ENCODE data around the gene HOGA1.
"Not testable (repeated sequence)": the region's sequence is repeated elsewhere in the genome, so short reads cannot be mapped to it uniquely, and the experiment has no call there.

Gene HOGA1

DNA sequence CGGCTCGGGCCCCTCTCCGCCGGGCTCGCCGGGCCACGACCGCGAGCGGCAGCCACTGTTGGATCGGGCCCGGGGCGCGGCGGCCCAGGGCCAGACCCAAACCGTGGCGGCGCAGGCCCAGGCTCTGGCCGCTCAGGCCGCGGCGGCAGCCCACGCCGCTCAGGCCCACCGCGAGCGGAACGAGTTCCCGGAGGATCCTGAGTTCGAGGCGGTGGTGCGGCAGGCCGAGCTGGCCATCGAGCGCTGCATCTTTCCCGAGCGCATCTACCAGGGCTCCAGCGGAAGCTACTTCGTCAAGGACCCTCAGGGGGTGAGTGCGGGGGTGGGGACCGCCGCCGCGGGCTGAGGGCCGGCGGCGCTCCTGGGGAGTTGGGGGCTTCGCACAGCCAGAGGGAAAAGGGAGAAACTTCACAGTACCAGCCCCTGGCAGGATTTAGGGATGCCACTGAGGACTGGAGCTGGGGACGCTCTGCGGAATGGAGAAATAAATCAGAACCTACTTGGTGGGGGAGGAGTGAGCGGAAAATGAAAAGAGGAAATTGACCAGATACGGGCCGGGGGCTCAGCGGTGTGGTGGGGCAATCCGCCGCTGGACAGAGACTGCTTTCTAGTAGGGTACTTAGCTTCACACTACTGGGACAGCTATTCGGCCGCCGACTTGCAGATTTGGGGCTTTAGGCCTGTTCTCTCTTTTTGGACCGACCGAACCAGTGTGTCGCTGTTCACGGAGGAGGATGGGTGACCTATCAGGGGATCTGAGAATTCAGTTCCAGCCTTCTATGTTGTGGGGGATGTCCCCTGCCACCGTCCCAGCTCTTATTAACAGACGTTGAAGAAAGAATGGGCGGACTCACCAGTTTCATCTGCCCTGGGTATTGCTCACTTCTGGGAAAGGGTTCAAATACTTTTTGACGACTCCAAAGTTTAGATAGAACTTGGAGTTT lies 57.0 kb downstream of the HOGA1 start:
- H3K4me1 ChIP-seq (ENCODE audit: insufficient read depth, low read length) = peaks cover 9% of the 10 kb centered on the region
- peak overlapping the region; percentile 74 for H3K4me3 ChIP-seq (ENCODE audit: low read length)
- 1% methylated on average over 67 of the region's 67 CpGs for WGBS
- no peaks in the 10 kb centered on the region for H3K27me3 ChIP-seq (ENCODE audit: insufficient read depth, low read length)
- H3K9ac ChIP-seq (ENCODE audit: low read depth, low read length) = peak overlapping the region; percentile 69
- no peaks in the 10 kb centered on the region for H3K9me3 ChIP-seq (ENCODE audit: insufficient read depth, low read depth, low read length)
- peaks cover 23% of the 10 kb centered on the region for H3K36me3 ChIP-seq (ENCODE audit: insufficient read depth, low read length)
- peak overlapping the region; percentile 69; the same call in 1 of the 2 replicates for H3K27ac ChIP-seq (ENCODE audit: low read depth, low read length)

DNA sequence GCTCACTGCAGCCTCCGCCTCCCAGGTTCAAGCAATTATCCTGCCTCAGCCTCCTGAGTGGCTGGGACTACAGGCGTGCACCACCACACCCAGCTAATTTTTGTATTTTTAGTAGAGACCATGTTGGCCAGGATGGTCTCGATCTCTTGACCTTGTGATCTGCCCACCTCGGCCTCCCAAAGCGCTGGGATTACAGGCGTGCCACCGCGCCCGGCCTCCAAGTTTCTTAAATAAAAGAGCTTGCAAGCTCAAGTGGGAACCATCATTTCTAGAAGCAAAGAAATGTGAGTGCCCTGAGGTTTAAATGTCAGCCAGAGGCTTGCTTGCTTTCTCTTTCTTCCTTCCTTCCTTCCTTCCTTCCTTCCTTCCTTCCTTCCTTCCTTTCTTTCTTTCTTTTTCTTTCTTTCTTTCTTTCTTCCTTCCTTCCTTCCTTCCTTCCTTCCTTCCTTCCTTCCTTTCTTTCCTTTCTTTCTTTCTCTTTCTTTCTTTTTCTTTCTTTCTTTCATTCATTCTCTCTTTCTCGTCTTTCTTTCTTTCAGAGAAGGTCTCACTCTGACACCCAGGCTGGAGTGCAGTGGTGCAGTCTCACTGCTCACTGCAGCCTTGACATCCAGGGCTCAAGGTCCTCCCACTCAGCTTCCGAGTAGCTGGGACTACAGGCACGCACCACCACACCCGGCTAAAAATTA lies 58.4 kb downstream of the HOGA1 start:
- 94% methylated on average over 13 of the region's 13 CpGs for WGBS
- H3K9ac ChIP-seq (ENCODE audit: low read depth, low read length); H3K4me1 ChIP-seq (ENCODE audit: insufficient read depth, low read length); H3K27ac ChIP-seq (ENCODE audit: low read depth, low read length); H3K4me3 ChIP-seq (ENCODE audit: low read length); H3K9me3 ChIP-seq (ENCODE audit: insufficient read depth, low read depth, low read length); H3K27me3 ChIP-seq (ENCODE audit: insufficient read depth, low read length): not testable (repeated sequence)
- peaks cover 26% of the 10 kb centered on the region for H3K36me3 ChIP-seq (ENCODE audit: insufficient read depth, low read length)

DNA sequence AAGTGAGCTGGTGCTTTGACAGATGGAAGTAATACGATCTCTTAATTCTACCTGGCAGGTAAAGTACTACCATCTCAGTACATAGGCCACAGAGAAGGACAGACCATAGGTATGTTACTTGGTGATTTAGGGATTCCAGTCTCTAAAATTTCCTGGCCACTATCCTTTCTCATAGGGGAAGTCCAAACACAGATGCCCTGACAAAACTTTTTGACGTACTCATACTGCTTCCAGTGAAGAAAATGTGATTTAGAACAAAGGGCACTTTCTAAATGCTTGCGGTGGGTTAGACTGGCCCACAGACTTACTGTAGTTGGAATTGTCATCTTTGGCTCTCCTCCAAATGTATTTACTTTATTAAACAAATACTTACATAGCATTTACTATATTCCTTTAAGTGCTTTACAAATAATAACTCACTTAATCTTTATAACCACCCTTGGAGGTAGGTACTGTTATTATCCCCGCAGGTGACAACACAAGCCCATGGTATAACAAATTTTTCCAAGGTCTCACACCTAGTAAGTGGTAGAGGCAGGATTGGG lies 59.3 kb downstream of the HOGA1 start:
- H3K4me3 ChIP-seq (ENCODE audit: low read length) = no peak overlapping the region
- peaks cover 15% of the 10 kb centered on the region for H3K4me1 ChIP-seq (ENCODE audit: insufficient read depth, low read length)
- WGBS = 100% methylated on average over 3 of the region's 4 CpGs
- peaks cover 26% of the 10 kb centered on the region for H3K36me3 ChIP-seq (ENCODE audit: insufficient read depth, low read length)
- H3K27ac ChIP-seq (ENCODE audit: low read depth, low read length) = no peak overlapping the region
- no peak overlapping the region for H3K9ac ChIP-seq (ENCODE audit: low read depth, low read length)
- H3K9me3 ChIP-seq (ENCODE audit: insufficient read depth, low read depth, low read length) = no peaks in the 10 kb centered on the region
- no peaks in the 10 kb centered on the region for H3K27me3 ChIP-seq (ENCODE audit: insufficient read depth, low read length)

DNA sequence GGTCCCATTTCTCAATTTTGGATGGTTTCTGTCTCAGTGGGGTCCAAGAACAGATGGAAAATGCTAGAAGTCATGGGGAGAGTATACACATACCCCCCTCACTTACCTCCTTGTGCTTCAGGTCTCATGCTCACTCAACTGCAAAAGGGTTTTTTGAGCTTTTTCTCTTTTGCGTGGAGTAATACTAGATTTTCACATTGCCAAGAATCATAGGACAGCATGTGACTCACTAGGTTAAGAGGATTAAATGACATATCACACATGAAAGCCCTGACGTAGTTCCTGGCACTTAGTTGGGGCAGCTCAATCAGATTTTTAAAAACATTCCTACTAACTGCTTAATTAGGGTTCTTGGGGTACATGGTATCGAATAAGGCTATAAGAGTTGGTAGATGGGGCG lies 60.7 kb downstream of the HOGA1 start:
- no peak overlapping the region for H3K4me3 ChIP-seq (ENCODE audit: low read length)
- H3K36me3 ChIP-seq (ENCODE audit: insufficient read depth, low read length) = peaks cover 26% of the 10 kb centered on the region
- H3K4me1 ChIP-seq (ENCODE audit: insufficient read depth, low read length) = peaks cover 25% of the 10 kb centered on the region
- WGBS = 92% methylated on average over 4 of the region's 4 CpGs
- no peaks in the 10 kb centered on the region for H3K27me3 ChIP-seq (ENCODE audit: insufficient read depth, low read length)
- H3K27ac ChIP-seq (ENCODE audit: low read depth, low read length) = no peak overlapping the region
- no peak overlapping the region for H3K9ac ChIP-seq (ENCODE audit: low read depth, low read length)
- no peaks in the 10 kb centered on the region for H3K9me3 ChIP-seq (ENCODE audit: insufficient read depth, low read depth, low read length)

DNA sequence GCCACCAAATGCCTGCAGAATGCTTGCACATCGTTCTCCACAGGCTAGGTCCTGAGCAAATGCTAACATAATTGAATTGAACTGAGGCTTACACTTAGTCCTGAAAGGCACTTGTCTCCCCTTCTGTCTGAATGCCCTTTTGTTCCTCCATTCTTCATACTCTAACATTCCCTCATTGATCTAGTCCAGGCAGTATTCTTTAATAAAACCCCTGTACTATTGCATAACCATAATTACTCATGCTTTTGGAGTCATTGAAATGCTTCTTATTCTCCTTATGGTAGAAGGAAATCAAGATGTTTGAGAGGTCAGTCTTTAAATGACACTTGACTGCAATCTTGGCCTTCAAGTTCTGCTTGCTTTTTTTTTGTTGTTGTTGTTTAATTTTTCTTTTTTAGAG lies 63.4 kb downstream of the HOGA1 start:
- 86% methylated on average over 1 of the region's 1 CpG for WGBS
- Histone ChIP-seq H3K9me3 (ENCODE audit: insufficient read depth, low read depth, low read length) (no peaks in the 10 kb centered on the region), H3K27me3 (ENCODE audit: insufficient read depth, low read length) (no peaks in the 10 kb centered on the region), H3K4me3 (ENCODE audit: low read length) (no peak overlapping the region), H3K4me1 (ENCODE audit: insufficient read depth, low read length) (peaks cover 18% of the 10 kb centered on the region), H3K27ac (ENCODE audit: low read depth, low read length) (no peak overlapping the region), H3K9ac (ENCODE audit: low read depth, low read length) (no peak overlapping the region), H3K36me3 (ENCODE audit: insufficient read depth, low read length) (peaks cover 49% of the 10 kb centered on the region)

DNA sequence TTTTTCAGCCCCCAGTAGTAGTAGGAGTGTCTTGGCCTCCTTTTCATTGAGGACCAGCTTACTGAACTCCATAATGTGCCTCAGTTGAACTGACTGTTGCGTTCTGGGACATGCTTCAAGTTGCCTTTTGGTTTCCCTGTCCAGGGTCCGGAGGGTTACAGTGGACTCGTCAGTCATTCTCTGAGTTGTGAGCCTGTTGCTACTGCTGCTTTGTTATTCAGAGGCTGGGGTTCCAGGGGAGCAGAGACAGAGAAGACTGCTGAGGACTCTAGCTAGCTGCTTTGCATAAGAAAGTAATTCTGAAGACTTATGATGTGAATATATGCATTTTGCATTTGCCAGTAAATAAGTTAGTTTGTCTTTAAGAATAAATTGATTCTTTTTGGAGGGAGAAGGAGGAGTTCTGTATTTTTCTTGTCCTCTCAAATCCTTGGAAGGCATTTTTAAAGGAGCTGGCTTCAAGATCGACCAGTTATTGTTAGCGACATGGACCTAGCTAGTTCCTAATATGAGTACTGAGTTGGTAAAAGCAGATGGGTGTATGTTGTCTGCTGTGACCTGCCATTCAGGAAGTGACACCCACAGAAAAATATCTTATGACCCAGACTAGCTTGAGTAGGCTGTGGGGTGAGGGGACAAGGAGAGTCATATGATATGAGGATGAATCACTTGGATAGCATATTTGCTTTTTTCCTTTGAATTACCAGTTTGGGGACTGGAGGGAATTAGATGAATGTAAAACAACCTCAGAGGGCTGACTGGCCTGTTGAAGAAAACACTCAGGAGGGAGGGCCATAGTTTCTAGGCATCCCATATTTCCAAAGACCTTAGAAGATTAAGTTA lies 64.6 kb downstream of the HOGA1 start:
- Histone ChIP-seq H3K27me3 (ENCODE audit: insufficient read depth, low read length) (no peaks in the 10 kb centered on the region), H3K27ac (ENCODE audit: low read depth, low read length) (peak overlapping the region; percentile 83), H3K4me3 (ENCODE audit: low read length) (peak overlapping the region; percentile 9; the same call in 1 of the 2 replicates), H3K9ac (ENCODE audit: low read depth, low read length) (no peak overlapping the region), H3K4me1 (ENCODE audit: insufficient read depth, low read length) (peaks cover 18% of the 10 kb centered on the region), H3K36me3 (ENCODE audit: insufficient read depth, low read length) (peaks cover 53% of the 10 kb centered on the region), H3K9me3 (ENCODE audit: insufficient read depth, low read depth, low read length) (no peaks in the 10 kb centered on the region)
- 28% methylated on average over 5 of the region's 5 CpGs for WGBS

DNA sequence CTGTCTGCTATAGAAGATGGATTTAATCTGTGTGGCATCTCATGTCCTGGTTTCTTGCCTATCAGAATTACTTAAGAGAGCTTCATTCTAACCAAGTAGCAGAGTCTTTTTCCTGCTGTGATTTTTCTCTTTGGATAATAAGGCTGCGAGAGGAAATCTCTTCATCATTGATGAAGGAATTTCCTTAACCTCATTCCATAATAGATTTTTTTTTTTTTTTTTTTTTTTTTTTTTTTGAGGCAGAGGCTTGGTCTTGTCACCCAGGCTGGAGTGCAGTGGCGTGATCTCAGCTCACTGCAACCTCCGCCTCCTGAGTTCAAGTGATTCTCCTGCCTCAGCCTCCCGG lies 65.2 kb downstream of the HOGA1 start:
- 90% methylated on average over 2 of the region's 4 CpGs for WGBS
- H3K27ac ChIP-seq (ENCODE audit: low read depth, low read length) = peak overlapping the region; percentile 83; the same call in 1 of the 2 replicates
- H3K9me3 ChIP-seq (ENCODE audit: insufficient read depth, low read depth, low read length); H3K4me3 ChIP-seq (ENCODE audit: low read length); H3K9ac ChIP-seq (ENCODE audit: low read depth, low read length); H3K27me3 ChIP-seq (ENCODE audit: insufficient read depth, low read length): not testable (repeated sequence)
- H3K4me1 ChIP-seq (ENCODE audit: insufficient read depth, low read length) = peaks cover 18% of the 10 kb centered on the region
- H3K36me3 ChIP-seq (ENCODE audit: insufficient read depth, low read length) = peaks cover 55% of the 10 kb centered on the region

DNA sequence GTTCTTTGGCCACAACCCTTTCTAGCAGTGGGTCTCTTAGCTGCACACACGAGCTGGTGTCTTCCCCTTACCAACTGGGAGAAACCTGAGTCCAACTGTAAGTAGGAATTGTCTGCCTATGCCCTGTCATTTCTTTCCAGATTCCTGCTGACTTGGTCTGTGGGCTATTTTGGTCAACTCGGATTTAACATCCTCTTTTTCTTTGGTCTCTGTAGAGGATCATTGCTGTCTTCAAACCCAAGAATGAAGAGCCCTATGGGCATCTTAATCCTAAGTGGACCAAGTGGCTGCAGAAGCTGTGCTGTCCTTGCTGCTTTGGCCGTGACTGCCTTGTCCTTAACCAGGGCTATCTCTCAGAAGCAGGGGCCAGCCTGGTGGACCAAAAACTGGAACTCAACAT lies 66.5 kb downstream of the HOGA1 start:
- Histone ChIP-seq H3K4me1 (ENCODE audit: insufficient read depth, low read length) (peaks cover 18% of the 10 kb centered on the region), H3K9me3 (ENCODE audit: insufficient read depth, low read depth, low read length) (no peaks in the 10 kb centered on the region), H3K27ac (ENCODE audit: low read depth, low read length) (no peak overlapping the region), H3K27me3 (ENCODE audit: insufficient read depth, low read length) (no peaks in the 10 kb centered on the region), H3K9ac (ENCODE audit: low read depth, low read length) (no peak overlapping the region), H3K4me3 (ENCODE audit: low read length) (no peak overlapping the region), H3K36me3 (ENCODE audit: insufficient read depth, low read length) (peaks cover 56% of the 10 kb centered on the region)
- WGBS = 91% methylated on average over 3 of the region's 3 CpGs

DNA sequence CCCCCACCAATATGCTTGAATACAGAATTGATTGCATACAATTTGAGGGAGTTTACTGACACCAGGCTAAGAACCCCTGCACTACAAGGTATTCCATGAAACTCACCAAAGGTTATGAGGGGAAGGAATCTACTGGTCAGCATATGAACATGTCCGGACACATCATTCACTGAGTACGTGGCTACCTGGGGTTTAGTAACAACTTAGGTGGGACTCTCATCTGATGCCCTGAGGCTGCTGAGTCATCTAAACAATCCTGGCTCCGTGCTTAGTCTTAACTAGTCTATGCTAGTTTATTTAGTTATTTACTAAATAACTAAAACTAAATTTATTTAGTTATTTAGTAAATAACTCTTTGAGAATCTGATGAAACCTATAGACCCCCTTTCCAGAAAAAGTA lies 67.6 kb downstream of the HOGA1 start:
- H3K9ac ChIP-seq (ENCODE audit: low read depth, low read length) = no peak overlapping the region

DNA sequence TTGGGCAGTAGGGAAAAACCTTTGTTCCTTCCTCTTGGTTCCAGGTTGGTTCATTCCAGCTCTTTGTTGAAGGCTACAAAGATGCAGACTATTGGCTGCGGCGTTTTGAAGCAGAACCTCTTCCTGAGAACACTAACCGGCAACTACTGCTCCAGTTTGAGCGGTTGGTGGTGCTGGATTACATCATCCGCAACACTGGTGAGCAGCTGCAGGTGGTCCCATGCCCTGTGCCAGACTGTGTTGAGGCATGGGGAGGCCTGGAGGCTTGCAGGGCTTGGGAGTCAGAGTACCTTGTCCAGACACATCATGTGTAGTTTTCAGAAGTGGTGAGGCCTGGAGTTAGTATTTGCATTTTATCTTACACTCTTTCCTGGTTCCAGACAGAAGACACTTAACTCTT lies 72.6 kb downstream of the HOGA1 start:
- WGBS = 97% methylated on average over 5 of the region's 5 CpGs
- H3K36me3 ChIP-seq (ENCODE audit: insufficient read depth, low read length) = peaks cover 82% of the 10 kb centered on the region
- no peaks in the 10 kb centered on the region for H3K4me1 ChIP-seq (ENCODE audit: insufficient read depth, low read length)

More for the DNA sequence above, 67.6 kb downstream of the HOGA1 start:
- peaks cover 18% of the 10 kb centered on the region for H3K4me1 ChIP-seq (ENCODE audit: insufficient read depth, low read length)
- peaks cover 61% of the 10 kb centered on the region for H3K36me3 ChIP-seq (ENCODE audit: insufficient read depth, low read length)
- H3K9me3 ChIP-seq (ENCODE audit: insufficient read depth, low read depth, low read length) = no peaks in the 10 kb centered on the region
- 94% methylated on average over 2 of the region's 3 CpGs for WGBS
- no peaks in the 10 kb centered on the region for H3K27me3 ChIP-seq (ENCODE audit: insufficient read depth, low read length)
- H3K4me3 ChIP-seq (ENCODE audit: low read length) = no peak overlapping the region
- H3K27ac ChIP-seq (ENCODE audit: low read depth, low read length) = no peak overlapping the region

More for the DNA sequence above, 72.6 kb downstream of the HOGA1 start:
- H3K27me3 ChIP-seq (ENCODE audit: insufficient read depth, low read length) = no peaks in the 10 kb centered on the region
- no peak overlapping the region for H3K9ac ChIP-seq (ENCODE audit: low read depth, low read length)
- H3K4me3 ChIP-seq (ENCODE audit: low read length) = no peak overlapping the region
- H3K27ac ChIP-seq (ENCODE audit: low read depth, low read length) = no peak overlapping the region
- H3K9me3 ChIP-seq (ENCODE audit: insufficient read depth, low read depth, low read length) = no peaks in the 10 kb centered on the region

All from HUES64 (cell line).